ENCODE measurements around the gene ATG5.

The ATG5 gene

GRCh38 chr6:106325336-106326178 is at the start of gene ATG5:
Gene ATG5 (minus strand): TSS chr6:106325760. CDS start chr6:106316208, 9,552 bp downstream.
- DNase-seq: peak; percentile 100

DNA sequence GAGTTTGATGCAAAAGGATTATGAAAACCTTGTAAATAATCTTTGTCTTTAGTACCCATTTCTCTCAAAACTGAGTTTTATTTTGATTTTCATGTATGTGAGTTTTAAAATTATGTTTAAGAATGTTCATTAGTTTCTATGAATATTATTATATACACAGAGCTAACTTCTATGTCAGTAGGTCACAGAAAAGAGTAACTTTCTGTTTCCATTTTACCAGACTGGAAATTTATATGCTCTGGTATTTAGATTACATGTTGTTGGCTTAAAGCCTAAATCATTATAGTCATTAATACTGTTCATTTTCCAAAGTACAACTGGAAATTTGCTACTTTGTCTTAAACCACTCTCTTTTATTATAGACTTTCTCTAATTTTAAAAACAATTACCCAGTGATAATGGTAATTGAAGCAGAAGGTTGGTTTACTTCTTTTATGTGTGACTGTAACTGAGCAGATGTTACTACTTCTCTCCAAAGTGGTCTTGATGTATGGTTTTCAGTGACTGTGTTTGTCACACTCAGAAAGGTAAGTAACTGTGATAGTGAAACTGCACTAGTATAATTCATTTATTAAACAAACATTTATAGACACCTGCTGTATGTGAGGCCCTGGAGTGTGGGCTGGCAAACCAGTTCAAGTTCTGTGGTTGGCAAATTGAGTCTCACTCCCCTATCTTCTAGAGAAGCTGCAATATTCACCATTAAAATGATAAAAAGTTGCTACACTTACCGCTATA is 48.1 kb upstream of the ATG5 start:
- DNase-seq: no peak

GRCh38 chr6:106372838-106373501 is 47.4 kb upstream of the ATG5 start:
- no peak for DNase-seq

DNA sequence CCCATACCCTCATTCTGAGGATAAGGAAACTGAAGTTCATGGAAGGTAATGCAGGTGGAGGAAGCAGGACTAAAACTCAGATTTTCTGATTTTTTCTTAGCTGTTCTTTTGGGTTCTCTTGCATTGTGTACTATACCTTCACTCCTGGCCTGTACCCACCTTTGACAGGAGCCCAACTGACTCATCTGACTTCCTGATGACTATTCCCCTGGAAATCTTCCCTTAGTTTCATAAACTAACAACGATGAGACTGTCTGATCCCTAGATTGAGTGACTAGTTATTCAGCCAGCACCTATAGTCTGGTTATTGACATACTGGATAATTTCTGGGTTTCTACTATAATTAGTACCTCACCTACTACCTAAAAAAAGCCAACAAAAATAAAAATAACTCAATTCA is 45.1 kb upstream of the ATG5 start:
- no peak for DNase-seq

- DNase-seq: no peak
Observed at GRCh38 chr6:106369739-106370138, 44.2 kb upstream of the ATG5 start.

DNA sequence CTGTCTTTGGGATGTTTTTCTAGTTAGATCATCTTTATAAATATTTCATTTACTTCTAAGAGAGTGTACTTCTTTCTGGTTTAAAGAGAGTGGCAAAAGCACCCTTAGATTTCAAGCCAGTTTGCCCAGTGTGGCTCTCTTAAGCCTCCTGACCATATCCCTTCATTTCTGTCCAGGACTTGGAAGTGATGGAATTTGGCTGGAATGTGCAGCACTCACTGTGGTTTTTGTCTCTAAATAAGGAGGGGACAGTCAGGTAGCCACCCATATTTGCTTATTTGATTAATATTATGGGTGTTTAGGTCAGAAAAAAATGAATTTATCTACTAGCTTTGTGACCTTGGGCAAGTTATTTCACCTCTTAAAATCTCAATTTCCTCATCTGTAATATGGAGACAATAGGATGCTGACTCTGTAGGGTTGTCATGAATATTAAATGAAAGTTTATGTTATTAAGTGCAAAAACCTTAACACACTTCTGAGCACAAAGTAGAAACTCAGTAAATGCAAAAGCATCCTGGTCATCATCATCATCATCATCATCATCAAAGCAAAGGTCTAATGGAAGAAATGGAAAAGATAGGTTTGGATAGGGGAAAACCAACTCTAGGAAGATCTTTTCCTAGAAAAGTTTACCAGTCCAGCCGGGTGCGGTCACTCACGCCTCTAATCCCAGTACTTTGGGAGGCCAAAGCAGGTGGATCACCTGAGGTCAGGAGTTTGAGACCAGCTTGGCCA is 38.0 kb upstream of the ATG5 start:
- no peak for DNase-seq

DNA sequence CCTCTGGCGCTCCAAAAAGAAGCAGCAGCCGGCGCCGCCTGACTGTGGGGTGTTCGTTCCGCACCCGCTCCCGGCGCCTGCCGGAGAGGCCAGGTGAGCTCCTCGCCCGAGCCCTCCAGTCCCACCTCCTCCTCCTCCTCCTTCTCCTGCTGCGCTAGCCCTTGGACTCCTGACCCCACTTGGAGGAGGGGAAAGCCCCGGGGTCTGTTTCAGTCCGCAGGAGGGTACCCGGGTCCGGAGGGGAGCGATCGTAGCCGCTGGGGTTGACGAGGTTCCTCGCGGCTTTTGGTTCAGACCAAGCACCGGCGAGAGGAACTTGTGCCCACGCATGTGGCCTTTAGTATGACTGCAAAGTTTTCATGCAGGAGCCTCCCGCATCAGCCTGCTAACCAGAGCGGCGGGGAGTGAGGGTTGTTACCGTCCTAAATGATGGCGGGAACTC is 35.5 kb upstream of the ATG5 start:
- peak; percentile 12 for DNase-seq

DNA sequence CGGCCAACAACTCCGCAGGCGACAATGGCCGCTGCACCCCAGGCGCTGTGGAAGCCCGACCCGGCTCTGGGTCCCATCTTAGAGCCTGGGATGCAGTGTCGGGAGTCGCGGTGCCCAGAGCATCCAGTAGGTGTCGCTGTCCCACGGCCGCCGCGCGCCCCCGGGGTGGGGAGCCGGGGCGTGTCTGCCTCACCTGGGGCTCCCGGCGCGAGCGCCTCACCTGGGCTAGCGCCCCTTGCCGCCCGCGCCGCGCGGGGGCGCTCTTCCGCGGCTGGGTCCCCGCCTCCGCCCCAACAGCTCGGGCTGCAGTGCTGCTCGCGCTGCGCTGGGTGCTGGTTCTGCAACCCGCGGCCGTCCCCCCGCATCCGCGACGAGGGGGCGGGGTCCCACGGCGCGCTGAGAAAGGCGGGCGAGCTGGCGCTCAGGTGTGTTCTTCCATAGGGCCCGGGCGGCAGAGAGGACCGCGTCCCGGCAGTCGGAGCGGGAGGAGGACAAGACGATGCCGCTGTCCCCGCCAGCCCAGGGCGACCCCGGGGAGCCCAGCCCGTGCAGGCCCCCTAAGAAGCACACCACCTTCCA is 34.9 kb upstream of the ATG5 start, which contains the start of gene CRYBG1:
CRYBG1 (plus strand) TSS at position 308 of the 579 bp plus-strand sequence; CDS start at position 500, 192 bp downstream.
- DNase-seq: peak; percentile 62

- no peak for DNase-seq
Observed at GRCh38 chr6:106359959-106360409, 34.4 kb upstream of the ATG5 start.

DNA sequence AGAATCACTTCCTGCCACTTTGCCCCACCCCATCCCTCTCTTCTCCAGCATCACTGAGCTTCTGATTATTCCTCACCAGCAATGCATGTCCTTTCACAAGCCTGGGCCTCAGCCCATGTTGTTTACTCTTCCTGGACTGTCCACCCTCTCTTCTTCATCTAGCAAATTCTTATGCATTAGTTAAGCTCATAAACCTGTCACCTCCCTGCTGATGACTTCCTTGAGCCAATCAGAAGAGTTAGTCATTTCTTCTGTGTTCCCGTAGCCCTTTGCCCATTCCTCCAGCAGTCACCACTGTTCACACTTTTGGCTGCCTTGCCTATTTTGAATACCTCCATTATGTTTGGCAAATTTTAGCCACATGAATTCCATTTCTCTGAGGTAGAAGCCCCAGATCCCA is 30.8 kb upstream of the ATG5 start:
- DNase-seq: no peak

DNA sequence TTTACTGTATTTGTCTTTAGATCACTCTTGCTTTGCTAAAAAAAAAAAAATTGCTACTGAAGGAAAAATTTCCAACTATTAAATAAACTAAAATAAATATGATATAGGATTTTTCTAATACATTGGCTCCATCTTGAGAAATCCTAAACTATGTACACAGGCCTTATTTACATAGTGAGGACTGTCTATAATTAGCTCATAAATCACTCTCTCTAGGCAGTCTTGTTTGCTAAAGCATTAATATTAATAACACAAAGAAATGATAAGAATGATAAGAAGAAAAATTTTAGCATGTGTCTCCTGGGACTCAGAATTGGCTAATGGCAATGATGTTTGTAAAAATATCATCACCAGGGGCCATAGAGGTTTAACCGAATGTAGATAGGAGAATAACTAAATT is 21.7 kb upstream of the ATG5 start:
- DNase-seq: no peak

- DNase-seq: peak; percentile 50
Observed at GRCh38 chr6:106339334-106340029, 13.9 kb upstream of the ATG5 start.

- DNase-seq: peak; percentile 53
Observed at GRCh38 chr6:106334646-106335448, 9.3 kb upstream of the ATG5 start.

DNA sequence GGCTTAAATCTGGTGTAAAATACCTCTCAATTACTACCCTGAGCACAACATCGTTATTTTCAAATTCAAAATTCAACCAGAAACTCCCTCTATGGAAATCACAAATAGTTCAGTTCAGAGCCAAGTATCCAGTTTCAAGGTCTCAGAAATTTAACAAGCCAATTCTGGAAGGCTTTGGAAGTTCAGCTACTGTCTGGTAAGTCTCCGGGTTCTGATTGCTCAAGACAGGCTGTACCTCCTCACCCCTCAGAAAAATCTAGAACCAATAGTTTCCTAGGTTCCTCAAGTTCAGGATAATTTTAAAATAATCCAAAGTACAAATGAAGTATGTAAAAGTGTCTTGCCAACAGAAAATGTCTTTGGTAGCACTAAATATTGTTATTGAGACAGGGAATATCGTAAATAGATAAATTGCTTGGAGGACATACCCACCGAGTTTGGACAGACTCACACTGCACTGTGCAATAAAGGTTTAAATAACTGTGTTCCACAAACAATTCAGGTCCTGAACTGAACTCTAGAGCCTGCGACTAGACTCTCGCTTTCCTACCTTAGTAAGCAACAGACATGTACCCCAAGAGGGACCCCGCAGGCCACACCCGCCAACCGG is 729 bp downstream of the ATG5 start:
- no peak for DNase-seq

DNA sequence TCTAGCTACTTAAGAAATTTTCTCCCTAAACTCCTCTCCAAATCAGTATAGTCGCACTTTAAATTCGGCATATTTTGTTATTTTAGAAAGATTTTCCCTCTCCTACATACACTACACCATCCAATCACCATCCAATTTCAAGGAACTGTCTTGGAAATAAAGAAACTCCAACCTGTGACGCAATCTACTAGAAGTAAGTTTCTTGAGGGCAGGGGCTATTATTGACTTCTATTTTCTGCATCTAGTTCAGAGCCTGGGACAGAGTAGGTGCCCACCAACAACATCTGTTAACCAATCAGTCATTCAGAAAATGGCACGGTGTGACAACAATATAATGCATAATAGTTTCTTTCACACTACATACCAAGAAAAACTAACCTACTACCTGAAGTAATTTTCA is 3.6 kb downstream of the ATG5 start:
- DNase-seq: no peak

GRCh38 chr6:106318851-106319250 is 6.7 kb downstream of the ATG5 start:
- DNase-seq: no peak

DNA sequence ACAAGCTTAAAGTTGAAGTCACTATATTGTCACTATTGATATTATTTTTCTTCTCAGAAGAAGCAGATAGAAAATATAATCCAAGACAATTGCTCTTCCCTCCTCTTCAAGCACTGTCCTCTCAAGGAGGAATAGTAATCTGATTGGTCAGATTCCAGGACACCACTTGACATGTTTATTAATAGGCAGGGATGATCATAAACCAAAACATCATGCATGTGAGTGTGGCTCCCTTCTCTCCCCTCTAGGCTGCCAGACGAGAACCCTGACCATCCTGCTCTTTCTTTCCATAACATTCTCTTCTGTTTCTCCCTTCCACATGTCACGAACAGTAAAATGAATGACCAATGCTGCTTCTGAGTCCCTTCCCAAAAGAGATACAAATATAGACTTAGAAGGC is 7.5 kb downstream of the ATG5 start:
- DNase-seq: no peak

- DNase-seq: no peak
Observed at GRCh38 chr6:106316375-106316766, 9.2 kb downstream of the ATG5 start.

- DNase-seq: no peak
Observed at GRCh38 chr6:106315765-106316374, 9.7 kb downstream of the ATG5 start.
